Keratinocyte (primary cell): ENCODE results near the gene SPDYE2.
"Not testable (repeated sequence)": the region's sequence is repeated elsewhere in the genome, so short reads cannot be mapped to it uniquely, and the experiment has no call there.

Experiments used
- CTCF ChIP-seq, 3 experiments: IDR thresholded peaks in 1 of 3; conservative IDR thresholded peaks in 1 of 3; optimal IDR thresholded peaks in 1 of 3; 2 replicates in 2 of 3; 3 replicates in 1 of 3; pipeline versions ENCODE3 to v1.5.1; 2011; ENCODE audit warnings: low read length in 3 of 3, mild to moderate bottlenecking in 3 of 3, moderate library complexity in 2 of 3, control low read depth in 1 of 3, inconsistent platforms in 1 of 3; ENCODE audit not compliant: insufficient read depth in 2 of 3; ENCODE audit errors: extremely low read depth in 1 of 3
- EZH2 ChIP-seq: IDR thresholded peaks from one replicate; pipeline ENCODE4 v1.6.1; 2012; ENCODE audit warnings: inconsistent platforms, mild to moderate bottlenecking, low read length, moderate library complexity

- not testable (repeated sequence) for TF ChIP-seq EZH2; CTCF (optimal IDR thresholded peaks at IDR 0.05 in 1 of 3, IDR thresholded peaks at IDR 0.05 in 1 of 3, conservative IDR thresholded peaks at IDR 0.05 in 1 of 3; ENCODE audit: extremely low read depth in 1 of 3, insufficient read depth in 2 of 3, low read length in 3 of 3)
Observed at GRCh38 chr7:102517550-102518147, 33.4 kb upstream of the SPDYE2 start, which contains the start of gene RASA4B.
